Smooth muscle cell (in vitro differentiated cells): ENCODE data around the gene PTPRJ. TPM values are rescaled to one million over a fixed set of nuclear protein-coding genes. Genes with fewer than 3 reads are reported as not detected.

ENCODE experiments used
- DNase-seq: peaks from one replicate; lab custom pipeline; 2025; ENCODE audit not compliant: unreplicated experiment; lab: John Stamatoyannopoulos, UW
- H2AFZ ChIP-seq: fragments of 200-600 bp; sonication (generic); 2 replicates; pipeline ENCODE4 v1.6.0; 2016; ENCODE audit warnings: antibody characterized with exemption, low read depth, mild to moderate bottlenecking
- H3F3A ChIP-seq: fragments of 200-600 bp; sonication (generic); 2 replicates; pipeline ENCODE4 v1.6.0; 2017; ENCODE audit warnings: antibody characterized with exemption, low read depth
- H3K27ac ChIP-seq: fragments of 200-600 bp; sonication (generic); 2 replicates; pipeline ENCODE4 v1.5.1; 2016; ENCODE audit warnings: low read depth, mild to moderate bottlenecking
- H3K27me3 ChIP-seq: fragments of 200-600 bp; sonication (generic); 2 replicates; pipeline ENCODE4 v1.6.1; 2016; ENCODE audit warnings: low read depth, mild to moderate bottlenecking
- H3K36me3 ChIP-seq: fragments of 200-600 bp; sonication (generic); 2 replicates; pipeline ENCODE4 v1.5.1; 2016; ENCODE audit warnings: low read depth
- H3K4me1 ChIP-seq: fragments of 200-600 bp; sonication (generic); 2 replicates; pipeline ENCODE4 v1.5.1; 2016; ENCODE audit warnings: low read depth
- H3K4me2 ChIP-seq: fragments of 200-600 bp; sonication (generic); 2 replicates; pipeline ENCODE4 v1.6.0; 2016; ENCODE audit warnings: mild to moderate bottlenecking
- H3K4me3 ChIP-seq: fragments of 200-600 bp; sonication (generic); 2 replicates; pipeline ENCODE4 v1.5.1; 2016; ENCODE audit warnings: mild to moderate bottlenecking
- H3K79me2 ChIP-seq: fragments of 200-600 bp; sonication (generic); 2 replicates; pipeline ENCODE4 v1.6.0; 2016; ENCODE audit warnings: low read depth, mild to moderate bottlenecking
- H3K9ac ChIP-seq: fragments of 200-600 bp; sonication (generic); 2 replicates; pipeline ENCODE4 v1.6.0; 2016; ENCODE audit warnings: low read depth
- H3K9me3 ChIP-seq: fragments of 200-600 bp; sonication (generic); replicated peaks from 2 replicates; pipeline ENCODE4 v1.5.1; 2016; ENCODE audit warnings: low read depth
- H4K20me1 ChIP-seq: fragments of 200-600 bp; sonication (generic); 2 replicates; pipeline ENCODE4 v1.6.0; 2016; ENCODE audit warnings: low read depth
- WGBS: methylation state at CpG from one replicate; pipeline ENCODE4 v1.1.7; 2016; ENCODE audit warnings: low lambda C conversion rate; 5-methylcytosine and 5-hydroxymethylcytosine counted together
- polyA plus RNA-seq: library from polyadenylated mRNA; unstranded; fragments of >200 nt; fragmentation: Nextera tagmentation; extraction: Ambion mirVana; gene quantifications from 2 replicates; pipeline ENCODE4 v1.2.1, GENCODE V29; 2016
- total RNA-seq: library from RNA; depleted of rRNA; stranded (reverse); fragments of >200 nt; gene quantifications from 2 replicates; pipeline ENCODE4 v1.2.3, GENCODE V29; 2014
- TF ChIP-seq, protein P1 (sequence below): fragments of 200-600 bp; sonication (generic); IDR thresholded peaks from 2 replicates; pipeline ENCODE4 v1.5.1; 2017; ENCODE audit warnings: borderline replicate concordance, mild to moderate bottlenecking, antibody characterized with exemption; ENCODE audit not compliant: insufficient read depth, poor library complexity, severe bottlenecking

PTPRJ gene
- total and polyA plus RNA-seq, 2 experiments from 2014 or later = 1.5 to 6.3 TPM

DNA sequence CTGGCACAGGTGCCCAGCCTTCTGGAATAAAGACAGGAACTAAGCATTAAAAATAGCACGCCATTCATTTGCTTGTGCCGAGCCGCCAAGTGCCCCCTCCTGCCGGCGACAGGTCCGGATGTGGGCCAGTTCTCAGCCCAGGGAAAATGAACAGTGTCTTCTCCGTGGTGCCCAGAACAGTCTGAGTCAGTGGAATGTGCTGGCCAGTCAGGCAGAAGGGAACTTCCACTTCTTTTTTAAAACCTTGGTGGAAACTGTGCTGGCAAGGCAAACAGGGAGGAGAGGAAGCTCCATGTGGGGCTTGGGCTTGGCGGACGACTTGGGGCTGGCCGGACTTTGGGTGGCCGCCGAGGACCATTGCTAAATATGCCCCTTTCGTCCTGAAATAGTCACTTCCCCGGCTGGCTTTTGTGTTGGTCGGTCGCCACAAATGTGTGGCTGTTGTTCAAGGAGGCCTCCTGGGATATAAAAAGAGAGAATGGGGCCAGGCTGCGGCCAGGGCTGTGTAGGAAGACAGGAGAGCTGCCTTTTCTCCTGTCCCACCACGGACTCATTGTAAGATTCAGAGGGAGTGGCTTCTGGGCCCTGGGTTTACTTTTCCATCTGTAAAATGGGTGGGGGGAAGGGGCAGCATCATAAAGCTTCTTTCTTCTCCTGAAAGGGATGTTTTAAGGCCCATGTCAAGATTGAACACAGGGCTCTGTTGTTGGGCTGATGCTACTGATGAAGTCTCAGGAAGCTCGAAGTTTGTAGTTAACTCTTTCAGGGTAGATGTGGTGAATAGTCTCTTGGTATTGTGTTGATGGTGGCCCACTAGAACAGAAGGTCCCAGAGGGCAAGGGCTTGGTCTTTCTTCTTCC is 101.0 kb downstream of the PTPRJ start:
- Histone ChIP-seq H3F3A (no peaks in the 10 kb centered on the region), H3K27me3 (no peaks in the 10 kb centered on the region), H3K4me1 (no peaks in the 10 kb centered on the region), H3K79me2 (no peaks in the 10 kb centered on the region), H3K9ac (no peak overlapping the region), H3K27ac (no peak overlapping the region), H4K20me1 (no peaks in the 10 kb centered on the region), H3K9me3 (no peaks in the 10 kb centered on the region), H3K4me2 (no peak overlapping the region), H3K36me3 (no peaks in the 10 kb centered on the region), H2AFZ (no peak overlapping the region), H3K4me3 (no peak overlapping the region)
- TF ChIP-seq, protein P1, sequence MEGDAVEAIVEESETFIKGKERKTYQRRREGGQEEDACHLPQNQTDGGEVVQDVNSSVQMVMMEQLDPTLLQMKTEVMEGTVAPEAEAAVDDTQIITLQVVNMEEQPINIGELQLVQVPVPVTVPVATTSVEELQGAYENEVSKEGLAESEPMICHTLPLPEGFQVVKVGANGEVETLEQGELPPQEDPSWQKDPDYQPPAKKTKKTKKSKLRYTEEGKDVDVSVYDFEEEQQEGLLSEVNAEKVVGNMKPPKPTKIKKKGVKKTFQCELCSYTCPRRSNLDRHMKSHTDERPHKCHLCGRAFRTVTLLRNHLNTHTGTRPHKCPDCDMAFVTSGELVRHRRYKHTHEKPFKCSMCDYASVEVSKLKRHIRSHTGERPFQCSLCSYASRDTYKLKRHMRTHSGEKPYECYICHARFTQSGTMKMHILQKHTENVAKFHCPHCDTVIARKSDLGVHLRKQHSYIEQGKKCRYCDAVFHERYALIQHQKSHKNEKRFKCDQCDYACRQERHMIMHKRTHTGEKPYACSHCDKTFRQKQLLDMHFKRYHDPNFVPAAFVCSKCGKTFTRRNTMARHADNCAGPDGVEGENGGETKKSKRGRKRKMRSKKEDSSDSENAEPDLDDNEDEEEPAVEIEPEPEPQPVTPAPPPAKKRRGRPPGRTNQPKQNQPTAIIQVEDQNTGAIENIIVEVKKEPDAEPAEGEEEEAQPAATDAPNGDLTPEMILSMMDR = no peak
- WGBS = 82% methylated on average over 19 of the region's 19 CpGs
- DNase-seq = no peak

DNA sequence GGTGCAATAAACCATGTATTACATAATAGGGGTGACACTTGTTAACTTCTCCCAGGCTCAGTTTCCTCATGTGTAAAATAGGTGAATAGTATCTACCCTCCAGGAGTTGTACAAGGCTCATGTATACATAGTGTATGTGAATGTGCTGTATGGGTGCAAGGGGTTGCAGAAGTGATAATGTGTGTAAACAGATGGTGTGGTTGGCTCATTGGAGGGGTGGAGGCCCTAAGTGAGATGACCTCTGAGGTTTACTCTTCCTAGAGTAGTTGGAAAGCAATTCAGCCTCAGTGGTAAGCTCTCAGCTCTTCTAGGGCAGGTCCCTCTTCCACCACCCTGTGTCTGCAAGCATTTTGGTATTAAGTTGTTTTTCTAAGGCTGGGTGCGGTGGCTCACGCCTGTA is 102.4 kb downstream of the PTPRJ start:
- H4K20me1 ChIP-seq = no peaks in the 10 kb centered on the region
- no peaks in the 10 kb centered on the region for H3K36me3 ChIP-seq
- no peaks in the 10 kb centered on the region for H3K9me3 ChIP-seq
- DNase-seq = no peak
- no peak overlapping the region for H3K4me2 ChIP-seq
- no peaks in the 10 kb centered on the region for H3F3A ChIP-seq
- no peaks in the 10 kb centered on the region for H3K27me3 ChIP-seq
- TF ChIP-seq, protein P1 = no peak
- 100% methylated on average over 2 of the region's 2 CpGs for WGBS
- no peaks in the 10 kb centered on the region for H3K79me2 ChIP-seq
- no peak overlapping the region for H2AFZ ChIP-seq
- no peak overlapping the region for H3K9ac ChIP-seq
- no peak overlapping the region for H3K4me3 ChIP-seq
- H3K4me1 ChIP-seq = no peaks in the 10 kb centered on the region
- H3K27ac ChIP-seq = no peak overlapping the region

GRCh38 chr11:48083421-48083820 is 103.1 kb downstream of the PTPRJ start:
- H4K20me1 ChIP-seq = no peaks in the 10 kb centered on the region
- no peaks in the 10 kb centered on the region for H3K79me2 ChIP-seq
- H3K4me1 ChIP-seq = no peaks in the 10 kb centered on the region
- H3K27ac ChIP-seq = no peak overlapping the region
- H2AFZ ChIP-seq = no peak overlapping the region
- H3K4me3 ChIP-seq = no peak overlapping the region
- no peaks in the 10 kb centered on the region for H3F3A ChIP-seq
- TF ChIP-seq, protein P1 = no peak
- no peak for DNase-seq
- no peak overlapping the region for H3K4me2 ChIP-seq
- H3K36me3 ChIP-seq = no peaks in the 10 kb centered on the region
- no peaks in the 10 kb centered on the region for H3K27me3 ChIP-seq
- no peak overlapping the region for H3K9ac ChIP-seq
- no peaks in the 10 kb centered on the region for H3K9me3 ChIP-seq

- H3K4me2 ChIP-seq = no peak overlapping the region
- H3K79me2 ChIP-seq = no peaks in the 10 kb centered on the region
- H3K27ac ChIP-seq = no peak overlapping the region
- no peak for DNase-seq
- WGBS = 97% methylated on average over 4 of the region's 4 CpGs
- no peaks in the 10 kb centered on the region for H3K36me3 ChIP-seq
- no peak overlapping the region for H3K9ac ChIP-seq
- no peak overlapping the region for H3K4me3 ChIP-seq
- H3K9me3 ChIP-seq = no peaks in the 10 kb centered on the region
- no peaks in the 10 kb centered on the region for H4K20me1 ChIP-seq
- TF ChIP-seq, protein P1 = no peak
- no peak overlapping the region for H2AFZ ChIP-seq
- no peaks in the 10 kb centered on the region for H3K4me1 ChIP-seq
- no peaks in the 10 kb centered on the region for H3F3A ChIP-seq
- no peaks in the 10 kb centered on the region for H3K27me3 ChIP-seq
Measured at GRCh38 chr11:48085688-48086087, 105.3 kb downstream of the PTPRJ start.
